ENCODE data around the gene ST8SIA2. TPM values are rescaled to one million over a fixed set of nuclear protein-coding genes. Genes with fewer than 3 reads are reported as not detected.

The ST8SIA2 gene
- polyA plus RNA-seq, 2 donors, result 0.02 TPM; not detected in 1

- H3K27ac ChIP-seq (ENCODE audit: low read depth in 2 of 2, low read length in 1 of 2), result no peak overlapping the region
- no peaks in the 10 kb centered on the region for H3K27me3 ChIP-seq (ENCODE audit: control insufficient read depth in 1 of 2, insufficient read depth in 2 of 2, low read length in 2 of 2)
- H3K36me3 ChIP-seq (ENCODE audit: control insufficient read depth in 2 of 2, insufficient read depth in 2 of 2, low read length in 1 of 2), result no peaks in the 10 kb centered on the region
- 92 to 94% methylated on average over 10 of the region's 10 CpGs for WGBS, 2 donors
- H3K4me3 ChIP-seq (ENCODE audit: low read depth in 1 of 2, low read length in 2 of 2), result no peak overlapping the region
- H3K9me3 ChIP-seq (ENCODE audit: control insufficient read depth in 2 of 2, insufficient read depth in 1 of 2, low read depth in 1 of 2, low read length in 1 of 2), result peaks cover 0 to 2% of the 10 kb centered on the region in 2 donors
- H3K4me1 ChIP-seq (ENCODE audit: control insufficient read depth in 2 of 2, insufficient read depth in 2 of 2, low read length in 1 of 2), result no peaks in the 10 kb centered on the region
Measured at GRCh38 chr15:92451225-92451825, 57.6 kb downstream of the ST8SIA2 start.

GRCh38 chr15:92452143-92452542 lies 58.5 kb downstream of the ST8SIA2 start:
- peaks cover 0 to 2% of the 10 kb centered on the region in 2 donors for H3K9me3 ChIP-seq (ENCODE audit: control insufficient read depth in 2 of 2, insufficient read depth in 1 of 2, low read depth in 1 of 2, low read length in 1 of 2)
- no peaks in the 10 kb centered on the region for H3K36me3 ChIP-seq (ENCODE audit: control insufficient read depth in 2 of 2, insufficient read depth in 2 of 2, low read length in 1 of 2)
- no peaks in the 10 kb centered on the region for H3K27me3 ChIP-seq (ENCODE audit: control insufficient read depth in 1 of 2, insufficient read depth in 2 of 2, low read length in 2 of 2)
- no peak overlapping the region for H3K27ac ChIP-seq (ENCODE audit: low read depth in 2 of 2, low read length in 1 of 2)
- whole genome bisulfite sequencing, 2 donors, result 69 to 75% methylated on average over 3 of the region's 3 CpGs
- no peak overlapping the region for H3K4me3 ChIP-seq (ENCODE audit: low read depth in 1 of 2, low read length in 2 of 2)
- H3K4me1 ChIP-seq (ENCODE audit: control insufficient read depth in 2 of 2, insufficient read depth in 2 of 2, low read length in 1 of 2), result no peaks in the 10 kb centered on the region

- H3K4me1 ChIP-seq (ENCODE audit: control insufficient read depth in 2 of 2, insufficient read depth in 2 of 2, low read length in 1 of 2), result no peaks in the 10 kb centered on the region
- H3K36me3 ChIP-seq (ENCODE audit: control insufficient read depth in 2 of 2, insufficient read depth in 2 of 2, low read length in 1 of 2), result no peaks in the 10 kb centered on the region
- H3K27ac ChIP-seq (ENCODE audit: low read depth in 2 of 2, low read length in 1 of 2), result no peak overlapping the region
- 59 to 61% methylated on average over 3 of the region's 3 CpGs for WGBS, 2 donors
- no peaks in the 10 kb centered on the region for H3K27me3 ChIP-seq (ENCODE audit: control insufficient read depth in 1 of 2, insufficient read depth in 2 of 2, low read length in 2 of 2)
- no peak overlapping the region for H3K4me3 ChIP-seq (ENCODE audit: low read depth in 1 of 2, low read length in 2 of 2)
- no peaks in the 10 kb centered on the region for H3K9me3 ChIP-seq (ENCODE audit: control insufficient read depth in 2 of 2, insufficient read depth in 1 of 2, low read depth in 1 of 2, low read length in 1 of 2)
Measured at GRCh38 chr15:92453607-92454006, 59.9 kb downstream of the ST8SIA2 start.

- Histone ChIP-seq H3K9me3 (ENCODE audit: control insufficient read depth in 2 of 2, insufficient read depth in 1 of 2, low read depth in 1 of 2, low read length in 1 of 2) (no peaks in the 10 kb centered on the region), H3K27me3 (ENCODE audit: control insufficient read depth in 1 of 2, insufficient read depth in 2 of 2, low read length in 2 of 2) (no peaks in the 10 kb centered on the region), H3K36me3 (ENCODE audit: control insufficient read depth in 2 of 2, insufficient read depth in 2 of 2, low read length in 1 of 2) (no peaks in the 10 kb centered on the region), H3K27ac (ENCODE audit: low read depth in 2 of 2, low read length in 1 of 2) (no peak overlapping the region), H3K4me3 (ENCODE audit: low read depth in 1 of 2, low read length in 2 of 2) (no peak overlapping the region), H3K4me1 (ENCODE audit: control insufficient read depth in 2 of 2, insufficient read depth in 2 of 2, low read length in 1 of 2) (no peaks in the 10 kb centered on the region)
- WGBS, 2 donors, result 90 to 95% methylated on average over 7 of the region's 7 CpGs
Measured at GRCh38 chr15:92454555-92455105, 60.9 kb downstream of the ST8SIA2 start.

- Histone ChIP-seq H3K27ac (ENCODE audit: low read depth in 2 of 2, low read length in 1 of 2) (no peak overlapping the region), H3K27me3 (ENCODE audit: control insufficient read depth in 1 of 2, insufficient read depth in 2 of 2, low read length in 2 of 2) (no peaks in the 10 kb centered on the region), H3K4me3 (ENCODE audit: low read depth in 1 of 2, low read length in 2 of 2) (no peak overlapping the region), H3K9me3 (ENCODE audit: control insufficient read depth in 2 of 2, insufficient read depth in 1 of 2, low read depth in 1 of 2, low read length in 1 of 2) (no peaks in the 10 kb centered on the region), H3K36me3 (ENCODE audit: control insufficient read depth in 2 of 2, insufficient read depth in 2 of 2, low read length in 1 of 2) (no peaks in the 10 kb centered on the region), H3K4me1 (ENCODE audit: control insufficient read depth in 2 of 2, insufficient read depth in 2 of 2, low read length in 1 of 2) (no peaks in the 10 kb centered on the region)
- WGBS, 2 donors, result 56 to 69% methylated on average over 7 of the region's 7 CpGs
Measured at GRCh38 chr15:92455271-92455670, 61.6 kb downstream of the ST8SIA2 start.

GRCh38 chr15:92457471-92458041 lies 63.9 kb downstream of the ST8SIA2 start:
- H3K4me3 ChIP-seq (ENCODE audit: low read depth in 1 of 2, low read length in 2 of 2), result no peak overlapping the region
- H3K27me3 ChIP-seq (ENCODE audit: control insufficient read depth in 1 of 2, insufficient read depth in 2 of 2, low read length in 2 of 2), result no peaks in the 10 kb centered on the region
- no peak overlapping the region for H3K27ac ChIP-seq (ENCODE audit: low read depth in 2 of 2, low read length in 1 of 2)
- H3K36me3 ChIP-seq (ENCODE audit: control insufficient read depth in 2 of 2, insufficient read depth in 2 of 2, low read length in 1 of 2), result no peaks in the 10 kb centered on the region
- WGBS, 2 donors, result 71 to 72% methylated on average over 13 of the region's 13 CpGs
- H3K4me1 ChIP-seq (ENCODE audit: control insufficient read depth in 2 of 2, insufficient read depth in 2 of 2, low read length in 1 of 2), result no peaks in the 10 kb centered on the region
- H3K9me3 ChIP-seq (ENCODE audit: control insufficient read depth in 2 of 2, insufficient read depth in 1 of 2, low read depth in 1 of 2, low read length in 1 of 2), result no peaks in the 10 kb centered on the region

GRCh38 chr15:92460023-92460422 lies 66.3 kb downstream of the ST8SIA2 start:
- 80 to 91% methylated on average over 4 of the region's 4 CpGs for WGBS, 2 donors
- Histone ChIP-seq H3K27ac (ENCODE audit: low read depth in 2 of 2, low read length in 1 of 2) (no peak overlapping the region), H3K4me3 (ENCODE audit: low read depth in 1 of 2, low read length in 2 of 2) (no peak overlapping the region), H3K9me3 (ENCODE audit: control insufficient read depth in 2 of 2, insufficient read depth in 1 of 2, low read depth in 1 of 2, low read length in 1 of 2) (no peaks in the 10 kb centered on the region), H3K4me1 (ENCODE audit: control insufficient read depth in 2 of 2, insufficient read depth in 2 of 2, low read length in 1 of 2) (no peaks in the 10 kb centered on the region), H3K27me3 (ENCODE audit: control insufficient read depth in 1 of 2, insufficient read depth in 2 of 2, low read length in 2 of 2) (no peaks in the 10 kb centered on the region), H3K36me3 (ENCODE audit: control insufficient read depth in 2 of 2, insufficient read depth in 2 of 2, low read length in 1 of 2) (no peaks in the 10 kb centered on the region)

- Histone ChIP-seq H3K27ac (ENCODE audit: low read depth in 2 of 2, low read length in 1 of 2) (no peak overlapping the region), H3K9me3 (ENCODE audit: control insufficient read depth in 2 of 2, insufficient read depth in 1 of 2, low read depth in 1 of 2, low read length in 1 of 2) (no peaks in the 10 kb centered on the region), H3K27me3 (ENCODE audit: control insufficient read depth in 1 of 2, insufficient read depth in 2 of 2, low read length in 2 of 2) (no peaks in the 10 kb centered on the region), H3K36me3 (ENCODE audit: control insufficient read depth in 2 of 2, insufficient read depth in 2 of 2, low read length in 1 of 2) (no peaks in the 10 kb centered on the region), H3K4me1 (ENCODE audit: control insufficient read depth in 2 of 2, insufficient read depth in 2 of 2, low read length in 1 of 2) (no peaks in the 10 kb centered on the region), H3K4me3 (ENCODE audit: low read depth in 1 of 2, low read length in 2 of 2) (no peak overlapping the region)
- WGBS, 2 donors, result 82 to 91% methylated on average over 2 of the region's 2 CpGs
Measured at GRCh38 chr15:92462424-92463125, 68.9 kb downstream of the ST8SIA2 start.

GRCh38 chr15:92463352-92463751 lies 69.7 kb downstream of the ST8SIA2 start:
- 75 to 91% methylated on average over 5 of the region's 5 CpGs for WGBS, 2 donors

More at GRCh38 chr15:92463352-92463751, 69.7 kb downstream of the ST8SIA2 start:
- H3K9me3 ChIP-seq (ENCODE audit: control insufficient read depth in 2 of 2, insufficient read depth in 1 of 2, low read depth in 1 of 2, low read length in 1 of 2), result no peaks in the 10 kb centered on the region
- no peaks in the 10 kb centered on the region for H3K4me1 ChIP-seq (ENCODE audit: control insufficient read depth in 2 of 2, insufficient read depth in 2 of 2, low read length in 1 of 2)
- H3K27me3 ChIP-seq (ENCODE audit: control insufficient read depth in 1 of 2, insufficient read depth in 2 of 2, low read length in 2 of 2), result no peaks in the 10 kb centered on the region
- H3K36me3 ChIP-seq (ENCODE audit: control insufficient read depth in 2 of 2, insufficient read depth in 2 of 2, low read length in 1 of 2), result no peaks in the 10 kb centered on the region
- no peak overlapping the region for H3K4me3 ChIP-seq (ENCODE audit: low read depth in 1 of 2, low read length in 2 of 2)
- no peak overlapping the region for H3K27ac ChIP-seq (ENCODE audit: low read depth in 2 of 2, low read length in 1 of 2)

All from esophagus (tissue), 2 donors.